CD14-positive monocyte (primary cell): Measurements from ENCODE around the gene LRP1B. TPM values are rescaled to one million over a fixed set of nuclear protein-coding genes. Genes with fewer than 3 reads are reported as not detected.

ENCODE experiments used
- DNase-seq, 3 donors: peaks; one replicate each; pipeline ENCODE4 v3.0.0-alpha.2; 2011 to 2022
- H2AFZ ChIP-seq: 2 replicates; pipeline ENCODE4 v1.6.0; 2012; ENCODE audit warnings: mild to moderate bottlenecking, low read depth, low read length, inconsistent platforms; ENCODE audit not compliant: insufficient read depth, poor library complexity, severe bottlenecking
- H3K27ac ChIP-seq, 2 donors: 1 replicate in 1 of 2; 2 replicates in 1 of 2; pipeline ENCODE4 v1.5.1; 2012 to 2013; ENCODE audit warnings: low read length in 2 of 2, control low read depth in 1 of 2, inconsistent platforms in 1 of 2, low read depth in 1 of 2, mild to moderate bottlenecking in 1 of 2
- H3K27me3 ChIP-seq, 2 donors: one replicate each; pipeline versions ENCODE4 v1.6.0 to v1.6.1; 2011 to 2013; ENCODE audit warnings: low read length in 2 of 2; ENCODE audit not compliant: control insufficient read depth in 2 of 2, insufficient read depth in 2 of 2
- H3K36me3 ChIP-seq, 2 donors: replicated peaks in 1 of 2; 1 replicate in 1 of 2; 2 replicates in 1 of 2; pipeline versions ENCODE4 v1.5.1 to v1.6.1; 2012 to 2013; ENCODE audit warnings: low read length in 2 of 2, control low read depth in 1 of 2, inconsistent platforms in 1 of 2, mild to moderate bottlenecking in 1 of 2; ENCODE audit not compliant: insufficient read depth in 2 of 2, control insufficient read depth in 1 of 2
- H3K4me1 ChIP-seq, 2 donors: 1 replicate in 1 of 2; 2 replicates in 1 of 2; pipeline versions ENCODE4 v1.5.1 to v1.6.1; 2012 to 2013; ENCODE audit warnings: low read length in 2 of 2, control low read depth in 1 of 2, inconsistent platforms in 1 of 2, mild to moderate bottlenecking in 1 of 2, moderate library complexity in 1 of 2; ENCODE audit not compliant: insufficient read depth in 2 of 2, control insufficient read depth in 1 of 2
- H3K4me2 ChIP-seq: replicated peaks from 2 replicates; pipeline ENCODE3; 2012; ENCODE audit warnings: low read length, moderate library complexity, mild to moderate bottlenecking; ENCODE audit not compliant: poor library complexity, severe bottlenecking; ENCODE audit errors: extremely low read depth
- H3K4me3 ChIP-seq, 3 experiments: fragments of 200-600 bp in 1 of 3; sonication (generic) in 1 of 3; replicated peaks in 1 of 3; 1 replicate in 2 of 3; 2 replicates in 1 of 3; pipeline ENCODE4 v1.5.1; 2011 to 2013; ENCODE audit warnings: low read length in 3 of 3, mild to moderate bottlenecking in 3 of 3, control low read depth in 2 of 3, low read depth in 2 of 3, inconsistent platforms in 1 of 3, moderate library complexity in 1 of 3
- H3K79me2 ChIP-seq: 2 replicates; pipeline ENCODE4 v1.6.0; 2012; ENCODE audit warnings: mild to moderate bottlenecking, control low read depth, inconsistent platforms, low read length, moderate library complexity; ENCODE audit not compliant: insufficient read depth
- H3K9ac ChIP-seq: 2 replicates; pipeline ENCODE4 v1.6.0; 2017; ENCODE audit warnings: low read length, mild to moderate bottlenecking; ENCODE audit not compliant: insufficient read depth, poor library complexity, severe bottlenecking
- H3K9me3 ChIP-seq, 2 donors: replicated peaks in 1 of 2; 1 replicate in 1 of 2; 2 replicates in 1 of 2; pipeline versions ENCODE4 v1.5.1 to v1.6.1; 2012 to 2013; ENCODE audit warnings: low read length in 2 of 2, control low read depth in 1 of 2; ENCODE audit not compliant: control insufficient read depth in 1 of 2, insufficient read depth in 1 of 2
- H4K20me1 ChIP-seq: 2 replicates; pipeline ENCODE4 v1.6.0; 2012; ENCODE audit warnings: mild to moderate bottlenecking, low read length, control low read depth, moderate library complexity; ENCODE audit not compliant: insufficient read depth
- H3K27ac Mint-ChIP-seq, 7 donors: one replicate each; pipeline ENCODE4 v1.8.0; 2020; ENCODE audit warnings: mild to moderate bottlenecking in 7 of 7, mixed read lengths in 7 of 7, moderate library complexity in 6 of 7, inconsistent platforms in 2 of 7
- H3K27me3 Mint-ChIP-seq, 3 donors: one replicate each; pipeline ENCODE4 v1.8.0; 2021 to 2022; ENCODE audit warnings: low read depth in 3 of 3, mild to moderate bottlenecking in 3 of 3, mixed read lengths in 3 of 3, moderate library complexity in 3 of 3, inconsistent platforms in 1 of 3
- H3K36me3 Mint-ChIP-seq, 2 donors: one replicate each; pipeline ENCODE4 v1.8.0; 2020; ENCODE audit warnings: mixed read lengths in 2 of 2, inconsistent platforms in 1 of 2, mild to moderate bottlenecking in 1 of 2
- H3K4me1 Mint-ChIP-seq: one replicate; pipeline ENCODE4 v1.8.0; 2020; ENCODE audit warnings: mild to moderate bottlenecking, mixed read lengths
- H3K4me3 Mint-ChIP-seq, 2 donors: one replicate each; pipeline ENCODE4 v1.8.0; 2020; ENCODE audit warnings: mild to moderate bottlenecking in 2 of 2, mixed read lengths in 2 of 2, moderate library complexity in 1 of 2
- H3K9me3 Mint-ChIP-seq, 7 donors: one replicate each; pipeline ENCODE4 v1.8.0; 2020 to 2022; ENCODE audit warnings: mixed read lengths in 7 of 7, mild to moderate bottlenecking in 6 of 7, moderate library complexity in 6 of 7, inconsistent platforms in 2 of 7
- CTCF ChIP-seq: fragments of 200-600 bp; IDR thresholded peaks from one replicate; pipeline ENCODE4 v1.8.0; 2022; ENCODE audit warnings: antibody characterized with exemption, mild to moderate bottlenecking
- WGBS: methylation state at CpG from one replicate; pipeline ENCODE4 v1.1.5; 2013; ENCODE audit warnings: missing lambda C conversion rate; ENCODE audit not compliant: insufficient coverage; 5-methylcytosine and 5-hydroxymethylcytosine counted together
- intact Hi-C, 2 donors: fragments of 100-400 bp; cut with micrococcal nuclease; formaldehyde crosslinking; loops; one replicate each; pipeline versions ENCODE4 v1.15.0 to v1.15.1; 2023
- polyA plus RNA-seq, 3 donors: library from polyadenylated mRNA; depleted of rRNA in 1 of 3; unstranded in 2 of 3; stranded (reverse) in 1 of 3; fragments of 300-500 nt in 2 of 3; fragments of >200 nt in 1 of 3; fragmentation: Illumina TruSeq in 2 of 3; gene quantifications; 1 replicate in 2 of 3; 2 replicates in 1 of 3; pipeline ENCODE4 v1.2.3, GENCODE V29; 2012 to 2021

The LRP1B gene
- polyA plus RNA-seq, 3 donors = not detected

GRCh38 chr2:140355511-140356090 lies 1775.2 kb downstream of the LRP1B start:
- Histone ChIP-seq H4K20me1 (no peaks in the 10 kb centered on the region), H3K4me3 (no peak overlapping the region), H3K27ac (no peak overlapping the region), H3K79me2 (no peaks in the 10 kb centered on the region), H3K9ac (no peak overlapping the region), H2AFZ (no peak overlapping the region), H3K36me3 (no peaks in the 10 kb centered on the region), H3K27me3 (no peaks in the 10 kb centered on the region), H3K4me1 (no peaks in the 10 kb centered on the region), H3K9me3 (no peaks in the 10 kb centered on the region), H3K4me2 (no peak overlapping the region)
- Mint-ChIP-seq H3K27me3 (no peaks in the 10 kb centered on the region), H3K9me3 (no peaks in the 10 kb centered on the region), H3K36me3 (no peaks in the 10 kb centered on the region), H3K4me1 (no peaks in the 10 kb centered on the region), H3K4me3 (no peak overlapping the region), H3K27ac (no peak overlapping the region)
- no CpG with 5 or more reads among the region's 2 CpGs for WGBS
- intact Hi-C loops = no loop called here
- no peak for TF ChIP-seq CTCF
- no peak for DNase-seq

DNA sequence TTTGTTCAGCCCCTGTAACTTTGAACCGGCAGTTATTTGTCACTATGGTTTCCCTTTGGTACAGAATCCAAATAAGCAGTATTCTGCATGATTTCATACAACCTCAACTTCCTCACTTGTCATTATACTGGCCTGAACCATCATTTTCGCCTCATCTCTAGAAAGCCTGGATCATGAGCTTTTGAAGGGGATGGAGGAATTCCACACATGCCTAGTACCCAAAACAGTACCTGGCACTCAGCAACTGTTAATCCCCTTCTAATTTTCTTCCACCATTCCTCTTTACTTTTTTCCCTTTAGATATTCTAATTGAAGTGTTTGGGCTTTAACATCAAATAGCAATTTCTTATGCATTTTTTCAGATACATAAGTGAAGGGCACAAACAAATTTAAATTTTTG lies 1776.3 kb downstream of the LRP1B start:
- Histone ChIP-seq H3K9me3 (no peaks in the 10 kb centered on the region), H2AFZ (no peak overlapping the region), H3K36me3 (no peaks in the 10 kb centered on the region), H3K4me1 (no peaks in the 10 kb centered on the region), H3K27ac (no peak overlapping the region), H3K9ac (no peak overlapping the region), H3K79me2 (no peaks in the 10 kb centered on the region), H3K4me3 (no peak overlapping the region), H3K27me3 (no peaks in the 10 kb centered on the region), H3K4me2 (no peak overlapping the region), H4K20me1 (no peaks in the 10 kb centered on the region)
- no peaks in the 10 kb centered on the region for H3K4me1 Mint-ChIP-seq
- H3K4me3 Mint-ChIP-seq = no peak overlapping the region
- no peak for TF ChIP-seq CTCF
- no peak overlapping the region for H3K27ac Mint-ChIP-seq
- no peaks in the 10 kb centered on the region for H3K36me3 Mint-ChIP-seq
- intact Hi-C loops = no loop called here
- DNase-seq = no peak
- no peaks in the 10 kb centered on the region for H3K9me3 Mint-ChIP-seq
- WGBS = no CpG with 5 or more reads among the region's 2 CpGs
- no peaks in the 10 kb centered on the region for H3K27me3 Mint-ChIP-seq
